Transverse colon (tissue), 4 donors: ENCODE results near the gene ENTPD1. TPM values are rescaled to one million over a fixed set of nuclear protein-coding genes. Genes with fewer than 3 reads are reported as not detected.
A peak's percentile ranks its signal among the peaks of the same experiment; 100 is the strongest.

Experiments used
- DNase-seq: peaks from one replicate; pipeline ENCODE4 v3.0.0-alpha.2; 2019
- H3K27ac ChIP-seq, 4 donors: fragments of 200-600 bp; sonication (generic); 2 replicates each; pipeline ENCODE4 v1.5.1; 2016 to 2018; ENCODE audit warnings: inconsistent platforms in 4 of 4
- H3K27me3 ChIP-seq: fragments of 200-600 bp; sonication (generic); 2 replicates; pipeline ENCODE4 v1.5.1; 2017; ENCODE audit warnings: inconsistent platforms
- H3K36me3 ChIP-seq, 4 donors: fragments of 200-600 bp; sonication (generic); 2 replicates each; pipeline ENCODE4 v1.5.1; 2017 to 2019; ENCODE audit warnings: inconsistent platforms in 4 of 4
- H3K4me1 ChIP-seq, 4 donors: fragments of 200-600 bp; sonication (generic); 2 replicates each; pipeline ENCODE4 v1.5.1; 2017 to 2020; ENCODE audit warnings: inconsistent platforms in 4 of 4
- H3K4me3 ChIP-seq, 4 donors: fragments of 200-600 bp; sonication (generic); 1 replicate in 1 of 4; 2 replicates in 3 of 4; pipeline versions ENCODE4 v1.5.1 to v1.6.1; 2017 to 2019; ENCODE audit warnings: inconsistent platforms in 4 of 4
- H3K9me3 ChIP-seq, 2 donors: fragments of 200-600 bp; sonication (generic); 2 replicates each; pipeline ENCODE4 v1.5.1; 2017 to 2019; ENCODE audit warnings: inconsistent platforms in 2 of 2
- EP300 ChIP-seq: sonication (generic); formaldehyde crosslinking; IDR thresholded peaks from one replicate; pipeline ENCODE4 v1.6.1; 2017; ENCODE audit warnings: antibody characterized with exemption, low read depth
- POLR2A ChIP-seq: fragments of 450-650 bp; IDR thresholded peaks from one replicate; pipeline ENCODE4 v1.6.1; 2016; ENCODE audit warnings: antibody characterized with exemption, mild to moderate bottlenecking, moderate library complexity
- POLR2AphosphoS5 ChIP-seq, 3 donors: sonication (generic); formaldehyde crosslinking; IDR thresholded peaks; one replicate each; pipeline ENCODE4 v1.6.1; 2016; ENCODE audit warnings: antibody characterized with exemption in 3 of 3
- WGBS, 2 donors: methylation state at CpG; one replicate each; pipeline ENCODE4 v1.1.5; 2018; ENCODE audit warnings: low coverage in 1 of 2; 5-methylcytosine and 5-hydroxymethylcytosine counted together
- in situ Hi-C, 4 donors: fragments of 200-750 bp; cut with MboI; loops; one replicate each; pipeline versions ENCODE4 v1.15.0 to v1.15.1; 2017; ENCODE audit warnings: low sequenced_read_pairs in 3 of 4, low pct_ligation_motif_present in 1 of 4, low pct_unique_long_range_greater_than_20kb in 1 of 4
- intact Hi-C: fragments of 100-400 bp; cut with DNase I; formaldehyde crosslinking; loops from one replicate; pipeline ENCODE4 v1.15.1; 2023; ENCODE audit warnings: low total_unique reads
- total RNA-seq, 4 donors: library from RNA; depleted of rRNA; stranded (reverse); fragments of >200 nt; gene quantifications; one replicate each; pipeline ENCODE4 v1.1.0, GENCODE V29; 2016
- TF ChIP-seq, protein P1 (sequence below), 5 experiments: fragments of 200-600 bp in 3 of 5; fragments of 450-650 bp in 2 of 5; sonication (generic) in 3 of 5; IDR thresholded peaks; 1 replicate in 2 of 5; 2 replicates in 3 of 5; pipeline ENCODE4 v1.5.1; 2016 to 2017; ENCODE audit warnings: antibody characterized with exemption in 5 of 5, inconsistent platforms in 3 of 5, mild to moderate bottlenecking in 2 of 5, moderate library complexity in 1 of 5

ENTPD1 gene
- total RNA-seq, 4 donors from 2014 or later, result 5.1 to 35.6 (median 11.0) TPM

GRCh38 chr10:95742485-95742884 is 13.5 kb upstream of the ENTPD1 start:
- no peak overlapping the region for H3K4me3 ChIP-seq
- no peaks in the 10 kb centered on the region for H3K36me3 ChIP-seq
- in situ Hi-C loops (no loop called here), intact Hi-C loops (no loop called here)
- peaks cover 0 to 21% (median 18%) of the 10 kb centered on the region in 4 donors for H3K4me1 ChIP-seq
- H3K27ac ChIP-seq, result peak overlapping the region; percentile 58 to 72 (median 70)
- H3K27me3 ChIP-seq, result no peaks in the 10 kb centered on the region
- DNase-seq, result peak; percentile 52
- TF ChIP-seq POLR2AphosphoS5 (IDR thresholded peaks at IDR 0.05), result no peak
- no peaks in the 10 kb centered on the region for H3K9me3 ChIP-seq
- 7 to 32% methylated on average over 3 of the region's 3 CpGs for WGBS, 2 donors

DNA sequence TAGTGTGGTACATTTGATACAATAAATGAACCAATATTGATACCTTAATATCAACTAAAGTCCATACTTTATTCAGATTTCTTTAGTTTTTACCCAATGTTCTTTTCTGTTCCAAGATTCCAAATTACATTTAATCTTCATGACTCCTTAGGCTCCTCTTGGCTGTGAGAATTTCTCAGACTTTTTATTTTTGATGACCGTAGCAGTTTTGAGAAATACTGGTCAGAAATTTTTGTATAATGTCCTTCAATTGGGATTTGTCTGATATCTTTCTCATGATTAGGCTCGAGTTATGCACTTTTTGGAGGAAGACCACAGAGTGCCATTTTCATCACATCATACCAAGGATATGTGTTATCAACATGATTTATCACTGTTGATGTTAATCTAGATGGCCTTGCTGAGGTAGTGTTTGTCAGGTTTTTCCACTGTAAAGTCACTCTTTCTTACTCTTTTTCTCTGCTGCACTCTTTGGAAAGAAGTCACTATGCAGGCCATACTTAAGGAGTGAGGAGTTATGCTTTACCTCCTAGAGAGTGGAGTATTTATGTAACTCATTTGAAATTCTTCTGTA is 12.9 kb upstream of the ENTPD1 start:
- DNase-seq, result no peak
- no peaks in the 10 kb centered on the region for H3K27me3 ChIP-seq
- in situ Hi-C loops, result no loop called here
- peaks cover 0 to 21% (median 18%) of the 10 kb centered on the region in 4 donors for H3K4me1 ChIP-seq
- 83 to 84% methylated on average over 2 of the region's 2 CpGs for WGBS, 2 donors
- intact Hi-C loops, result no loop called here
- peak overlapping the region; percentile 58 to 72 (median 70) for H3K27ac ChIP-seq
- no peak for TF ChIP-seq EP300
- TF ChIP-seq, protein P1, sequence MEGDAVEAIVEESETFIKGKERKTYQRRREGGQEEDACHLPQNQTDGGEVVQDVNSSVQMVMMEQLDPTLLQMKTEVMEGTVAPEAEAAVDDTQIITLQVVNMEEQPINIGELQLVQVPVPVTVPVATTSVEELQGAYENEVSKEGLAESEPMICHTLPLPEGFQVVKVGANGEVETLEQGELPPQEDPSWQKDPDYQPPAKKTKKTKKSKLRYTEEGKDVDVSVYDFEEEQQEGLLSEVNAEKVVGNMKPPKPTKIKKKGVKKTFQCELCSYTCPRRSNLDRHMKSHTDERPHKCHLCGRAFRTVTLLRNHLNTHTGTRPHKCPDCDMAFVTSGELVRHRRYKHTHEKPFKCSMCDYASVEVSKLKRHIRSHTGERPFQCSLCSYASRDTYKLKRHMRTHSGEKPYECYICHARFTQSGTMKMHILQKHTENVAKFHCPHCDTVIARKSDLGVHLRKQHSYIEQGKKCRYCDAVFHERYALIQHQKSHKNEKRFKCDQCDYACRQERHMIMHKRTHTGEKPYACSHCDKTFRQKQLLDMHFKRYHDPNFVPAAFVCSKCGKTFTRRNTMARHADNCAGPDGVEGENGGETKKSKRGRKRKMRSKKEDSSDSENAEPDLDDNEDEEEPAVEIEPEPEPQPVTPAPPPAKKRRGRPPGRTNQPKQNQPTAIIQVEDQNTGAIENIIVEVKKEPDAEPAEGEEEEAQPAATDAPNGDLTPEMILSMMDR (IDR thresholded peaks at IDR 0.05), result no peak
- TF ChIP-seq POLR2A, result no peak
- no peak for TF ChIP-seq POLR2AphosphoS5 (IDR thresholded peaks at IDR 0.05)
- no peak overlapping the region for H3K4me3 ChIP-seq
- no peaks in the 10 kb centered on the region for H3K9me3 ChIP-seq
- no peaks in the 10 kb centered on the region for H3K36me3 ChIP-seq

GRCh38 chr10:95745501-95745900 is 10.5 kb upstream of the ENTPD1 start:
- peaks cover 0 to 21% (median 18%) of the 10 kb centered on the region in 4 donors for H3K4me1 ChIP-seq
- no peak overlapping the region for H3K4me3 ChIP-seq
- H3K9me3 ChIP-seq, result no peaks in the 10 kb centered on the region
- WGBS, 2 donors, result 78 to 100% methylated on average over 1 to 2 of the region's 2 CpGs
- no peaks in the 10 kb centered on the region for H3K27me3 ChIP-seq
- no peak for TF ChIP-seq POLR2AphosphoS5 (IDR thresholded peaks at IDR 0.05)
- no peak for TF ChIP-seq EP300
- H3K27ac ChIP-seq, result no peak overlapping the region
- intact Hi-C loops, result no loop called here
- no peaks in the 10 kb centered on the region for H3K36me3 ChIP-seq
- DNase-seq, result no peak
- in situ Hi-C loops, result no loop called here

- Histone ChIP-seq H3K9me3 (no peaks in the 10 kb centered on the region), H3K36me3 (no peaks in the 10 kb centered on the region), H3K27ac (no peak overlapping the region), H3K27me3 (no peaks in the 10 kb centered on the region), H3K4me1 (peaks cover 0 to 1% (median 0%) of the 10 kb centered on the region in 4 donors), H3K4me3 (no peak overlapping the region)
- TF ChIP-seq, protein P1 (IDR thresholded peaks at IDR 0.05), result no peak
- TF ChIP-seq EP300 (no peak), POLR2AphosphoS5 (IDR thresholded peaks at IDR 0.05) (no peak), POLR2A (no peak)
- intact Hi-C loops (no loop called here), in situ Hi-C loops (no loop called here)
- DNase-seq, result no peak
These were observed 7.6 kb upstream of the ENTPD1 start for GRCh38 chr10:95748349-95748748.

DNA sequence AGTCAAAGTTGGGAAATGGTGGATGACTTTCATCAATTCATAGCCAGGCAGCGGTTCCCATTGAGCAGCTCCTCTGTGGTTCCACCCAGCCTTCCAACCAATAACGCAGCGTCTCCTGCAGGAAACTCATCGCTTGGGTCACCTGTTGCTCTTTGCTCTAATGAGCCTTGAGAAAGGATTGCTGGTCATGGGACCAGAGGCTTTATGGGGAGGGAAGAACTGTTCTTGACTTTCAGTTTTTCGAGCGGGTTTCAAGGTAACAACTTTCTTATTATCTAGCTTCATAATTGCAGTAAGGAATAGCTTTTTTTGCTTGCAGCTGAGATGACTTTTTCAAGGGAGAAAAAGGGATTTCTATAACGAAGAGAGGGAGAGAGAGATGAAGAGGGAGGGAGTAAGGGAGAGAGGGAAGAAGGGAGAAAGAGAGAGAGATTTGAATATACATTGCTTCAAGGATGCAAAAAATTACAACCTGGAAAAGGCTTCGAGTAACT is 405 bp upstream of the ENTPD1 start:
- Histone ChIP-seq H3K4me1 (peaks cover 0 to 13% (median 3%) of the 10 kb centered on the region in 4 donors), H3K36me3 (no peaks in the 10 kb centered on the region), H3K4me3 (peak overlapping the region in 3 of 4 donors; percentile 10 to 45 (median 16)), H3K9me3 (no peaks in the 10 kb centered on the region), H3K27ac (peak overlapping the region; percentile 66 to 84 (median 80)), H3K27me3 (no peaks in the 10 kb centered on the region)
- TF ChIP-seq POLR2A (peak; percentile 8), POLR2AphosphoS5 (IDR thresholded peaks at IDR 0.05) (peak in 2 of 3 donors; percentile 19 to 64), EP300 (no peak)
- TF ChIP-seq, protein P1 (IDR thresholded peaks at IDR 0.05), result no peak
- 10 to 44% methylated on average over 4 to 8 of the region's 8 CpGs for WGBS, 2 donors
- DNase-seq, result peak; percentile 48
- in situ Hi-C loops, result no loop called here
- intact Hi-C loops, result no loop called here
